ENCODE measurements around the gene OVCA2. TPM values are rescaled to one million over a fixed set of nuclear protein-coding genes. Genes with fewer than 3 reads are reported as not detected.

OVCA2 gene
- total and polyA plus RNA-seq, 12 donors, result 37.2 to 155 (median 64.0) TPM

DNA sequence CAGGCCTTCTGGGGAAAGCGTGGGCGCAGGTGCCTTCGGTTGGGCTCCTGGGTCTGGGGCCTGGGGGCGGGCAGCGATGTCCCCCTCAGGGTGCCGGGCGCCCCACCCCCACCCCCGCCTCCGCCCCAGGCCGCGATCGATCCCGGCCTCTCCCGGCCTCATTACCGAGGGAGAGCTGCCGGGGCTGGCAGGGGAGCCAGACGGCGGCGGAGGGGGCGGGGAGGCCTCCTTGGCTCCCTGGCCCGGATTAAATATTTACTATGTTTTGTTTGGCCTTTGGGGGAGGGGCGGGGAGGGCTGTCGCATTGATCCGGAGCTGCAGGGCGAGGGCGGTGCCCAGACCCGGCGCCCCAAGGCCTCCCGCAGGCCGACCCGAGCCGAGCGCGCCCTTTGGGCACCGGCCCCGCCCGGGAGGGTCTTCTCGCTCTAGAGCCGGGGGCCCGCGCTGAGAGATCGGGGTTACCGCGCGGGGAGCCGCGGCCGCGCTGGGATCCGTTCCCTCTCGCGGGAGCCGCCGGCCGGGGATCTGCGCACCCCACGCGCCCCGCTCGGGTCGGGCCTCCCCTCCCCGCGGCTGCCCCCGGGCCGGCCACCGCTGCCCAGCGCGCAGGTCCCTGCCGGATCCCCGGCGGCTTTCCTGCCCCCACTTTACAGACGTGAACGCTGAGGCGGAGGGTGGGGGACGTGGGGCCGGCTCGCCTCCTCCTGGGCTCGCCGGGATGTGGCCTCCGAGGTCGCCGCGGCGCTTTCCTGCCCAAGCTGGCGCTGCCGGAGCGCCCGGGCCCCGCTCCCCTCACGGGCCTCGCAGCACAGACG is 43.7 kb upstream of the OVCA2 start:
- peaks cover 41 to 60% of the 10 kb centered on the region in 2 donors for H3K4me1 ChIP-seq (replicated peaks in 1 of 2)
- 0 to 9% (median 4%) methylated on average over 1 to 92 of the region's 92 CpGs for WGBS, 4 donors
- H3K9me3 ChIP-seq (replicated peaks in 1 of 3), result no peaks in the 10 kb centered on the region
- intact Hi-C loops (cut with DNase I), result no loop called here
- H3K27me3 ChIP-seq, result no peaks in the 10 kb centered on the region
- no peaks in the 10 kb centered on the region for H3K36me3 ChIP-seq (replicated peaks in 1 of 2)
- DNase-seq, result peak in 6 of 7 donors; percentile 50 to 75 (median 62)
- H3K27ac ChIP-seq, result peak overlapping the region in 3 of 5 donors; percentile 66 to 94 (median 93)
- TF ChIP-seq CTCF (IDR thresholded peaks at IDR 0.05), result no peak
- TF ChIP-seq POLR2A (IDR thresholded peaks at IDR 0.05), result peak in 1 of 2 donors; percentile 16
- peak overlapping the region in 2 of 4 donors; percentile 9 to 62 for H3K4me3 ChIP-seq

DNA sequence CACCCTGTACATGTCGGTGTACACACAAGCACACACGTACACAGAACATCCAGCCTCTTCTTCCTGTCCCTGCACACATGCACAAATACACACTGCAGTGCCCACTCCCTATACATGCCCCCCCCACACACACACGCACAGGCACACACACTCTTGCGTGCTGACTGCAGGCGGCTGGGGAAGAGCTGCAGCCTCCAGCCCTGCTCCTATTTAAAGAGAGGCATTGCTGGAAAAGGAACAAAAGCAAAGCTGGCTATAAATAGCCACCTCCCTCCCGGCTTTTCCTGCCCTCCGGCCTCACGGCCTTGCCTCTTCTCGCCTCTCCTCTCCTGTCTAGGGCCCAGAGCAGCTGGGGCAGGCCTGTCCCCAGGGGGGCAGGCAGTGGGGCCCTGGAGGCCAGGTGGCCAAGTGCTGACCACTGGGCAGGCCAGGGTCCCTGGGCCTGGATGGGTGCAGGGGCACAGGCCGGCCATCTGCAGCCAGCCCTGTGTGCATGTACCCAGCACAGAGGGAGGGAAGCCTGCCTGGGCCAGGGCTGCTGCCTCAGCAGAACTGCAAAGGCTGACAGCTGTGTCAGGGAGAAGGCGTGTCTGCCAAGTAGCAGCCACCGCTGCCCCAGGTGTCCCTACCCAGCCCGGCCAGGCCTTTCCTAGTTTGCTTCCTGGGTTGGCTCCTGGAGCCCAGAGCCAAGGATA is 42.1 kb upstream of the OVCA2 start:
- H3K27ac ChIP-seq, result peak overlapping the region; percentile 2 to 94 (median 85)
- 10 to 14% (median 12%) methylated on average over 6 to 13 of the region's 13 CpGs for WGBS, 4 donors

DNA sequence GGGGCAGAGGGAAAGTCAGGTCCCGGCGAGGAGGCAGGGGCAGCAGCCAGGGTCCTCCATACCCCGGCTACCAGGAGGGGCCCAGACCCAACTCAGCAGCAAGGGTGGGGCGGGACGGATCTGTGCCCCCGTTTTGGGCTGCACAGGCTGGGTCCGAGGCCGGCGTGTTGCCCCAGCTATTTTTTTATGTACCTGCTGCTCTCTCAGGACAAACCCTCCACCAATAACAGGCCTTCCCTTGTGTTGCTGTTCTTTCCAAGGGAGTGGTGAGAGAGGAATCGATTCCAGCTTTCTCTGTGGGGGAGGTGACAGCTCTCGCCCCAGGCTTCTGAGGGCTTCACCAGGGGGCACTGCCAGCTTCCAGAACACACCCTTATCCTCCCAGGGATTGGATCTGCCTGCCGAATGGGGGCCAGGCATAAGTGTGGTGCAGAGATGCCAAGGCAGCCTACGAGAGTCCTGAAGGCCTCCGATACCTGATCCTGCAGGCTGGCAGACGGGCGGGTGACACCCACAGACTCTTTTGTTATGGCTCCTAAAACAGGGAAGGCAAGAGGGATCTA is 39.0 kb upstream of the OVCA2 start:
- Histone ChIP-seq H3K9me3 (replicated peaks in 1 of 3) (no peaks in the 10 kb centered on the region), H3K4me1 (replicated peaks in 1 of 2) (peaks cover 43 to 48% of the 10 kb centered on the region in 2 donors), H3K36me3 (replicated peaks in 1 of 2) (no peaks in the 10 kb centered on the region), H3K4me3 (no peak overlapping the region), H3K27me3 (no peaks in the 10 kb centered on the region), H3K27ac (peak overlapping the region in 2 of 5 donors; percentile 41 to 91)
- TF ChIP-seq CTCF (IDR thresholded peaks at IDR 0.05), result no peak
- TF ChIP-seq POLR2A (IDR thresholded peaks at IDR 0.05), result no peak
- intact Hi-C loops (cut with DNase I), result no loop called here
- DNase-seq, result no peak
- WGBS, 4 donors, result 80 to 92% (median 84%) methylated on average over 11 to 16 of the region's 16 CpGs

More for the DNA sequence above, 42.1 kb upstream of the OVCA2 start:
- peak in 1 of 2 donors; percentile 33 for TF ChIP-seq POLR2A (IDR thresholded peaks at IDR 0.05)
- no peak for TF ChIP-seq CTCF (IDR thresholded peaks at IDR 0.05)
- peak; percentile 65 to 86 (median 73) for DNase-seq
- Histone ChIP-seq H3K36me3 (replicated peaks in 1 of 2) (no peaks in the 10 kb centered on the region), H3K9me3 (replicated peaks in 1 of 3) (no peaks in the 10 kb centered on the region), H3K4me3 (peak overlapping the region in 1 of 4 donors; percentile 23), H3K4me1 (replicated peaks in 1 of 2) (peaks cover 47 to 53% of the 10 kb centered on the region in 2 donors), H3K27me3 (no peaks in the 10 kb centered on the region)
- intact Hi-C loops (cut with DNase I), result no loop called here

GRCh38 chr17:2003525-2003924 is 38.3 kb upstream of the OVCA2 start:
- H3K27ac ChIP-seq, result peak overlapping the region in 3 of 5 donors; percentile 43 to 91 (median 86)
- H3K9me3 ChIP-seq (replicated peaks in 1 of 3), result no peaks in the 10 kb centered on the region
- H3K4me3 ChIP-seq, result no peak overlapping the region
- no peak for DNase-seq
- intact Hi-C loops (cut with DNase I), result no loop called here
- no peaks in the 10 kb centered on the region for H3K27me3 ChIP-seq
- peaks cover 38 to 41% of the 10 kb centered on the region in 2 donors for H3K4me1 ChIP-seq (replicated peaks in 1 of 2)
- WGBS, 4 donors, result 91 to 96% (median 93%) methylated on average over 11 to 13 of the region's 13 CpGs
- no peaks in the 10 kb centered on the region for H3K36me3 ChIP-seq (replicated peaks in 1 of 2)
- TF ChIP-seq CTCF (IDR thresholded peaks at IDR 0.05), result no peak
- no peak for TF ChIP-seq POLR2A (IDR thresholded peaks at IDR 0.05)

All from adrenal gland (tissue), 12 donors.